GM20431 (cell line): ENCODE results near the gene MBP.
"Not testable (repeated sequence)": the region's sequence is repeated elsewhere in the genome, so short reads cannot be mapped to it uniquely, and the experiment has no call there.

Experiments
- in situ Hi-C: fragments of 300-500 bp; cut with MseI, MboI; formaldehyde crosslinking; loops from one replicate; pipeline ENCODE4 v1.15.0; 2020; ENCODE audit warnings: low sequenced_read_pairs; ENCODE audit not compliant: unreplicated experiment

MBP gene

GRCh38 chr18:76970770-76971559 is 161.6 kb downstream of the MBP start:
- in situ Hi-C loops = no loop called here

DNA sequence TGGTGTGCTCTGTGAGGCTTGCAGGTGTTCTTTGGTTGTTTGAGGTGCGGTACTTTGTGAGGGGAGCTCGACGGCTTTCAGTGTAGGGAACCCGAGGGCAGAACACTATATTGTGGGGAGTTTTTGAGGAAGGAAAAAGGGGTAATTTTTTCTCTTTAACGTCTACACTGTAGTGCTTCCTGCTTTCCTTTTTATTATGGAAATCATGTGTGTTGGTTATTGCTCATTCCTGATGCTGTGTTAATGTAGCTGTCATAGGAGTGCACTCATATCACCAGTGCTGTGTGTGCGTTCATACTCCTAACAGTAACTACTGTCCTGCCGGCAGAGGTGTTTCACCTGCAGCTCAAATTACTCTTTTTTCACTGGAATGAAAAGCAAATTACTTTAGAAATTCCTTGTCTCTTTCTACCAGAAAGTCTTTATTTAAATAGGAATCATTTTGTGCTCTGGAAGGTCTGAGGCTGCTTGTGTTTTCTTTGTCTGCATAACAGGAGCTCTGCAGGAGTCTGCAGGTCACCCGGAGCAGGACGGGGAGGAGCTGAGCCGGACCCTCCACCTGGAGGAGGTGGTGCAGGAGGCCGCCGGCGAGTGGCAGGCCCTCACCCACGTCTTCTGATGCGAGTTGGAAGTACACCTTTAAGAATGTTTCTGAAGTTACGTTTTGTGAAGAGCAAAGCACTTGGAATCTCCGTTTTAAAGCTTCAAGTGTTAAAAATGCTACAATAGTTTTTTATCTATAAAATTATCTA is 164.7 kb downstream of the MBP start:
- in situ Hi-C loops = no loop called here

GRCh38 chr18:76967299-76967698 is 165.3 kb downstream of the MBP start:
- in situ Hi-C loops = not testable (repeated sequence)

GRCh38 chr18:76965555-76966151 is 166.9 kb downstream of the MBP start:
- in situ Hi-C loops = not testable (repeated sequence)

DNA sequence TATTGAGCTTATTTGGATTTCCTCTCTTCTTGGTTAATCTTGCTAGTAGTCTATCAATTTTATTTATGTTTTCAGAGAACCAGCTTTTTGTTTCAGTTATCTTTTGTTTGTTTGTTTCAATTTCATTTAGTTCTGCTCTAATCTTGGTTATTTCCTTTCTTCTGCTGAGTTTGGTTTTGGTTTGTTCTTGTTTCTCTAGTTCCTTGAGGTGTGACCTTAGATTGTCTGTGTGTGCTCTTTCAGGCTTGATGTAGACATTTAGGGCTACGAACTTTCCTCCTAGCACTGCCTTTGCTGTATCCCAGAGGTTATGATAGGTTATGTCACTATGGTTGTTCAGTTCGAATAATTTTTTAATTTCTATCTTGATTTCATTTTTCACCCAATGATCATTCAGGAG is 168.6 kb downstream of the MBP start:
- in situ Hi-C loops = no loop called here

- in situ Hi-C loops = no loop called here
Observed at GRCh38 chr18:76962851-76963250, 169.7 kb downstream of the MBP start.

DNA sequence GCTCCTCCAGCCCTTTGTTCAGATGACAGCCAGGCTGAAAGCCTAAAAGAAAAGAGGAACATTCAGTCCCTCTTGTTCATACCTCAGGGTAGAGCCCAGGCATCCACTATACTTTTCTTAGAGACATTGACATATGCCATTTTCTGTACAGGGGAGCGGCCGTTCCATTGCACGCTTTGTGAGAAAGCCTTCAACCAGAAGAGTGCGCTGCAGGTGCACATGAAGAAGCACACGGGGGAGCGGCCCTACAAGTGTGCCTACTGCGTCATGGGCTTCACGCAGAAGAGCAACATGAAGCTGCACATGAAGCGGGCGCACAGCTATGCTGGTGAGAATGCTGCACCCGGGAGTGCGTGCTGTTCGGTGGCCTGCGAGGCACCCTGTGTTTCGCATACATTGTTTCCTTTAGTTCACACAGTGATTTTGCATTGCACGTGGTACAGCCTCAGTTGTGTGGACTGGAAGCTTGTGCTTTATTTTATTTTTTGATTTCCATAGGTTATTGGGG is 172.0 kb downstream of the MBP start:
- in situ Hi-C loops = no loop called here

GRCh38 chr18:76959605-76960004 is 173.0 kb downstream of the MBP start:
- in situ Hi-C loops = no loop called here

- in situ Hi-C loops = no loop called here
Observed at GRCh38 chr18:76958692-76959341, 173.8 kb downstream of the MBP start.

GRCh38 chr18:76957384-76958355 is 174.9 kb downstream of the MBP start:
- in situ Hi-C loops = no loop called here

GRCh38 chr18:76956648-76957047 is 175.9 kb downstream of the MBP start:
- in situ Hi-C loops = no loop called here

DNA sequence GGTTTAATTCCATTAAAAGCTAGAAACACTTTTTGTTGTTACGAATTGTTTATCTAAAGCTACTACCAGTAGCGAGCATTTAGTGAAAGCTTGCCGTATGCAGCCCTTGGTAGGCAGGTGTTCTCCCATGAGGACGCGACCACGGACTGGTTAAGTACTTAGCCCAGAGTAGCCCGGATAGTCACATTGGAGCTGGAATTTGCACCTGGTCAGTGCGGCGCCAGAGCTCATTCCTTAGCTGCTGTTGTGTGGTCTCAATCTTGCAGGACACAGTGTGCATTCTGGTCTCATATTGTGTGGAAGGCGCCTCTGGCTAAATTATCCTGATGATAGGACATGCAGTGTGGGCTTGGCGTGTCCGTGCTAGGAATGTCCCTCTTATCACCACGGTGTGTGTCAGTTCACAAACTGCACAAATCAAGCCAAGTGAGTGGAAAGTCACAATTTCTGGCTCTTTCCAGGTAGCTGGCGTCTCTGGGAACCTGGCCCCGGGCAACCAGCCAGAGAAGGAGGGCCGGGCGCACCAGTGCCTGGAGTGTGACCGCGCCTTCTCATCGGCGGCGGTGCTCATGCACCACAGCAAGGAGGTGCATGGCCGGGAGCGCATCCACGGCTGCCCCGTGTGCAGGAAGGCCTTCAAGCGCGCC is 176.9 kb downstream of the MBP start:
- in situ Hi-C loops = no loop called here

DNA sequence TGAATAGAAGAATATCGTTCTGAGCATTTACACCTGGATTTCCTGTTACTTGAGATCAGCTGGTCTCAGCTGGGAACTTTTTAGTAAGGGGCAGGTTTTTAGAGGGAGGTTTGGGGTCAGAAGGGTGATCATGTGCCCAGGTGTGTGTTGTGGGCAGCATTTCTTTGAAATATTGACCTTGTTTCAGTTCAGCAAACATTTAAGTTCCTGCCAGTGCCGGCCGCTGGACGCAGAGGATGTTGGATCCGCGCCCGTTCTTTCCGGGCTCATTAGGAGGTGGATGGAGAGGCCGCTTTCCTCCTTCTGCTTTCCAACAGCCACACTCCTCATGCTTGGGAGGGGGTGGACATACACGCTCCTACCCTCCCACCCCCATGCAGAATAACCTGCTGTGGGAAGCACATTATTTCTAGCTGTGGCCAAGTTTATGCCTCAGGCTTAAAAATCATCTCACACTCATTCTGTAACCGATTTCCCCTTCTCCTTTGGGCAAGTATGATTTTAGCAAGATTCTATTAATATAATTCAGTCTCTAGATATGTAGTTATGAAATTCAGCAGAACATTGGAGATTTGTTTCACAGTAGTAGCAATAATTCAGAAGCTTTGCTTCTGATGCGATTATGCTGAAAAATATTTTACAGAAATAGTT is 178.9 kb downstream of the MBP start:
- in situ Hi-C loops = no loop called here

DNA sequence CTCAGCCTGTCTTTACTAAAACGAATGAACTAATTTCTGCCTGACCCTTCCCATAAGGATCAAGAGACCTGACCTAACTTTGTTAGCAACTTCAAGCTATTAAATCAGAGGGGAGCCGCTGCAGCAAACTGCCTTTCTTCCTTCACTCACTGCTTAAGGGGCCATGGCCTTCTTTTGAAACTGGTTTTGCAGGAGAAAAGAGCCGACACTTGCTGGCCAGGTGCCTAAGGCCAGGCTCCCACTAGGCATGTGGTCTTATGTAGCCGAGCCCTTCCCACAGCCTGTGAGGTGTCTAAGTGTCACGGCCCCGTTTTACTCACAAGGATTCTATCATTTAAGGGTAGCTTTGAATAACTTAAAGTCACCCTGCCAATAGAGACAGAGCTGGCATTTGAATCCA is 179.4 kb downstream of the MBP start:
- in situ Hi-C loops = no loop called here

DNA sequence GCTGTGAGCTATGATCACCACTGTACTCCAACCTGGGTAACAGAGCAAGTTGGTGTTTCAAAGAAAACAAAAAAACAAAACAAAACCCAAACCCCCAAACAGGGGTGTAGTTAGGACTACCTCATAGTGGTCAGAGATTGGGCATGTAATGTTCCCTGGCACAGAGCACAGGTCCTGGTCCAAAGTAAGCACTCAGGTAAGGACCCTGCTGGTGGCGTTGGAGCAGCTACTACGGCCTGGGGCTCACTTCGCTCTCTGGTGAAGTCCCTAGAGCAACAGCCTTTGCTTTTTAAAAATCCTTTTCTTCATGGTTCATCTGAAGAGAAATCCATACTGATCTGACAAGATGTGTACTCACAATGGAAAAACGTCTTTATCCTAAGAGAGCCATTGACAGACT is 179.8 kb downstream of the MBP start:
- in situ Hi-C loops = no loop called here

DNA sequence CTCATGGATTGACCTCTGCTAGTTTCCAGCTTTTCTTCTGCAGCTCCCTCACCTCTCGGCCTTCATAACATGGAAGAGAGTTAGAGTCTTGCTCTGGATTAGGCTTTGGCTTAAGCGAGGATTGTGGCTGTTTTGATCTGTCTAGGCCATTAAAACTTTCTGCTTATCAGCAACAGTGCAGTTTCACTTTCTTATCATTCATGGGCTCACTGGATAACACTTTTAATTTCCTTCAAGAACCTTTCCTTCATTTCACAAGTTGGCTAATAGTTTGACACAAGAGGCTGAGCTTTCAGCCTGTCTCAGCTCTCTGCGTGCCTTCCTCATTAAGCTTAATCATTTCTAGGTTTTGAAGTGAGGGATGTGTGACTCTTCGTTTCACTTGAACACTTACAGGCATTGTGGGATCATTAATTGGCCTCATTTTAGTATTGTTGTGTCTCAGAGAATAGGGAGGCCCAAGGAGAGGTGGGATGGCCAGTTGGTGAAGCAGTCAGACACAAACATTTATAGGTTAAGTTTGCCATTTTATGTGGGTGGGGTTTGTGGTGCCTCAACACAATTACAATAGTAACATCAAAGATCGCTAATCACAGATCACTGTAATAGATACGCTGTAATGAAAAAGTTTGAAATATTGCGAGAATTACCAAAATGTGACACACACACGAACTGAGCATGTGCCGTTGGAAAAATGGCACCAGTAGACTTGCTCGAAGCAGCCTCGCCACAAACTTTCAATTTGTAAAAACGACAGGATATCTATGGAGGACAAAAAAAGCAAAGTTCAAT is 180.9 kb downstream of the MBP start:
- in situ Hi-C loops = no loop called here

GRCh38 chr18:76948345-76948744 is 184.2 kb downstream of the MBP start:
- in situ Hi-C loops = no loop called here

- in situ Hi-C loops = not testable (repeated sequence)
Observed at GRCh38 chr18:76944346-76944745, 188.2 kb downstream of the MBP start.
